GM18507 (cell line): ENCODE data around the gene ENPP5.

Source experiments
- DNase-seq: peaks from one replicate; pipeline ENCODE4 v3.0.0; 2011; ENCODE audit warnings: low read depth; ENCODE audit not compliant: insufficient read length; ENCODE audit errors: extremely low spot score
- FAIRE-seq: peaks from 2 replicates; lab custom pipeline; 2011; peaks lifted over from hg19 to GRCh38; lab: Jason Lieb, UNC

Gene ENPP5

DNA sequence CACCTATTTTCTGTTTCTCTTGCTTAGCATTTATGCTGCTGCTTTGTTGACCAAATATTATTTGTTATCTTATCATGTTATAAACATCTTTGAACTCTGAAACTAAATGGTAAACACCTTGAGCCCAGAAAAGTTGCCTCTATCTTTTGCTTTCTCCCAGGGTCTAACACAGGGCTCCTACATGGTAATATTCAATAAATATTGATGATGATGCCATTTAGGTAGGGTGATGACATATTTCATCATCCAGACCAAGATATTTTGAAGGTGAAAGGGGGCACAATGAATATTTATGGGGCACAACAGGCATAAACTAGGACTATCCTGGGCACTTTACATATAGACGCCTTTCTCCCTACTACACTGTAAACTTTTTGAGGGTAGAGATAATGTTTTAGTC, 52.6 kb downstream of the ENPP5 start:
- no peak for FAIRE-seq
- DNase-seq: no peak

DNA sequence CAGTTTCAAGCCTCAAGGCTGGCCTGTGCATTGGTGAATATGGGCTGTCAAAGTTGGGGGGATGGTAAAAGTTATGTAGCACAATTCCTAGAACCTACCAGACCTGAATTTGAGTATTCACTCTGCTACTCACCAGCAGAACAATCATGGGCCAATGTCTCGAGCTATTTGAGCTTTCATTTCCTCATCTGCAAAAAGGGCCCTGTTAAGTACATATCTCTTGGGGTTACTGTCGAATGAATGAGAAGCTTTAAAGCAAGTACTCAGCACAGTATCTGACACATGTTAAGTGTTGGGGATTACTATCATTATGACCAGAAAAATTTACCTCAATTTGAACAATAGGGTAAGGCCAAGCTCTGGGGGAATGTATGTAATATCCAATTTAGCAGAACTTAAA, 54.5 kb downstream of the ENPP5 start:
- DNase-seq: no peak
- FAIRE-seq: peak; percentile 36

DNA sequence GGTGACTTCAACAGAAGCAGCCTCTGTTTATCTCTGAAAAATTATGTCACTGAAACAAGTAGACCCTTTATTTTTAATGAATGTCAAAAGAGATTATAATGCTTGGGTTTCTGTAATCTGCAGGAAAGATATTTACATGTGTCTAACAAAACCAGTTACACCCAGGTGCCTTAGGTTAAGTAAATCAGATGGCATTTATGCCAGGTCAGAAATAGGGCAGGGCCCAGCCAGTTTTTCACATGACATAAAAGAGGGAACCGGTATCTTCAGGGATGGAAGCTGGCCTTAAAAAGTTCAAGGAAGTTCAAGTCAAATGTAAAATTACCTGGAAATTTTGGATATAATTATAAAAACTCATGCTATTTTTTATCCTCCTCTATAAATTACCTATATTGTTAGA, 55.1 kb downstream of the ENPP5 start:
- no peak for DNase-seq
- FAIRE-seq: no peak

DNA sequence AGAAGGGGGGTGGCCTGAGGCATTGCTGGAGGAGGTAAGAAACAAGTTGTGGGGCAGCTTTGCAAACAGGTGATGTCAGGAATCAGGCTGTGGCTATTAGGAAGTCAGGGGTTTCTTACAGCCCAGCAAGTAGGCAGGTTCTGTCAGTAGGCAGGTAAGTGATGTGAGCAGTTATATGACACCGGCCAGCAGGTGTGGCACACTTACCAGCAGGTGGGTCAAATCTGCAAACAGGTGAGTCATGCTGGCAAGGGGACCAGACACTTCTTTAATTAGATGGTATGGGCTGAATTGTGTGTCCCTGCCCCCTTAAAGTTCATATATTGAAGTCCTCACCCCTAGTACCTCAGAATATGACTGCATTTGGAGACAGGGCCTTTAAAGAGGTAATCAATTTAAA, 57.4 kb downstream of the ENPP5 start:
- FAIRE-seq: no peak
- DNase-seq: no peak
